HG02588 (cell line): ENCODE data around the gene THRA.

Experiments used
- ATAC-seq: cut with Tn5 transposase; IDR thresholded peaks from one replicate; pipeline ENCODE4 v1.9.1; 2021; ENCODE audit warnings: mild to moderate bottlenecking, moderate library complexity; ENCODE audit not compliant: unreplicated experiment

THRA gene

DNA sequence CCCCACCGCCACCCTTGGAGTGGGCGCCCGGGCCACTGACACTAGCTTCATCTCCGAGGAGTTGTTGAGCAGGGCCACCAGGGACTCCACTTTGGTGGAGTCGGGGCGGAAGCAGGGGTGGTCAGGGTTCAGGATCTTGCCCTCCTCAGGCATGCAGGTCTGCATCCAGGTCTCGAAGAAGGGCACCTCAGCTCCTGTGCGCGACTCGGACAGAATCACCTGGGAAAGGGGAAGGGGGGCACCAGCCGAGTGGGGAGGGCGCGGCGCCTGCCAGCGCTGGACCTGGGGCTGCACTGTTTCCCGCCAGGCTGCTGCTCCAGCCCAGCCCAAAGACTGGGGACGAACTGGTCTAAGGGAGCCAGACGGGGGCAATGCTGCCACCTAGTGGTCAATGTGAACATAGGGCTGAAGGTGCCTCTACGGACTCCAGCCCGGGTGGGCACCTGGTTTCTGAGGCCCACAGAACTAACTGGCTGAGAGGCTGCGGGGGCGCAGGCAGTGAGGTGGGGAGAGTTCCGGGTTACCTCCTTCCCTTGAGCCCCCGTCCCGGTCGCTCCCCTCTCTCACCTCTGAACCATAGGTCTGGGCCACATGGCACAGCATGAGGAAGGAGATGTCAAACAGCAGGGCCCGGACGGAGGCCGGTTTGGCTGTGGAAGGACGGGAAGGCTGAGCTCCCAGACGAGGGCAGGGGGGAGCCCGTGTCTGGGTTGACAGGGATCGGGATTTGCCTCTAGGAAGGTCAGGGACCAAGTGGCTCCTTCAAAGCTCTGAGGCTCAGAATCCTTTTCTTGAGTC is 35.8 kb upstream of the THRA start:
- no peak for ATAC-seq

DNA sequence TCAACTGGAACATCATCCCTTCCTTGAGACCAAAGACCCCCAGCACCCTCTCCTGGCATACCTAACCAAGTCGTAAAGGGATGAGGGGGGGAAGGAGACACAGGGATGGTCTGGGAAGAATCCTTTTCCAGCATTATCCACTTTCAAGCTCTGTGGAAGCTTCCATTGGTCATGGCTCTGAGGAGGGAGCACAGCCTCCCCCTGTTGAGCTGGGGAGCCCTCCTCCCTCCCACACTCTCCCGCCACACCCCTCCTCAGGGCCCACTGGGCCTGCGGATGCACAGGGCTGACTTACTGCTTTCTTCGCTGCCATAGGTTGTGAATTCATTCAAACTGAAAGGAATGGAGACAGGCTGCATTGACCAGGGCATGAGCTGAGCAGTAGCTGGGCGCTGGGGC is 35.2 kb upstream of the THRA start:
- ATAC-seq, result no peak

DNA sequence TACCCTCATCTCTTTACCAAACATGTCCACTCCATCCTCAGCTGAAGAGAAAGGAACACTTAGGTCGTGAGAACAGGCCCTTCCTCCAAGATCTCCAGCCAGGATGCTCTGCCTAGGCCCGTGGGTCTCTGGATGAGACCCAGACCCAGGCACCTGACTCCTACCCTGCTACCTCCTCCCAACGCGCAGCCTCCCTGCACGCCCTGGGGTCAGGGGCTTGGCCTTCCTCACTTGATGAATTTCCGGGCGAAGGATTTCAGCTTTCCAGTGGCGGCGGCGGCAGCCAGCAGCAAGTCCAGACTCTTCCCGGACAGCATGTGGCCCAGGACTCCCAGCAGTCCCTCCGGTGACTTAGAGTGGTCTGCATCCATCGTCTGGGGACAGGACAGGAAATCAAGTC is 34.2 kb upstream of the THRA start:
- no peak for ATAC-seq

DNA sequence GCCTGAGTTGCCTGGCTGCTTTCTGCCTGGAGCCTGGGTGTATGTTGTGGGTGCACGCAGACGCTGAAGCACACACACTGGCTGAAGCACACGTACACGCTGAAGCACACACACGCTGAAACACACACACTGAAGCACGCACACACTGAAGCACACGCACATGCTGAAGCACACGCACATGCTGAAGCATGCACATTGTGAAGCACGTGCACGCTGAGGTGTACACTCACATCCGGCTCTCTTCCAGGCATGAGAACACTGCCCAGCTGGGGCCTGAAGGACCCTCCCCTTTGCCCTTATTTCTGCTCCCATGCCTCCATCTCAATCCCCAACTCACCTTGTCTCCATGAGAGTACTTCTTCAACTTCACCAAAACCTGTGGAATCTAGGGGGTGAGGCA is 31.1 kb upstream of the THRA start:
- ATAC-seq, result no peak

DNA sequence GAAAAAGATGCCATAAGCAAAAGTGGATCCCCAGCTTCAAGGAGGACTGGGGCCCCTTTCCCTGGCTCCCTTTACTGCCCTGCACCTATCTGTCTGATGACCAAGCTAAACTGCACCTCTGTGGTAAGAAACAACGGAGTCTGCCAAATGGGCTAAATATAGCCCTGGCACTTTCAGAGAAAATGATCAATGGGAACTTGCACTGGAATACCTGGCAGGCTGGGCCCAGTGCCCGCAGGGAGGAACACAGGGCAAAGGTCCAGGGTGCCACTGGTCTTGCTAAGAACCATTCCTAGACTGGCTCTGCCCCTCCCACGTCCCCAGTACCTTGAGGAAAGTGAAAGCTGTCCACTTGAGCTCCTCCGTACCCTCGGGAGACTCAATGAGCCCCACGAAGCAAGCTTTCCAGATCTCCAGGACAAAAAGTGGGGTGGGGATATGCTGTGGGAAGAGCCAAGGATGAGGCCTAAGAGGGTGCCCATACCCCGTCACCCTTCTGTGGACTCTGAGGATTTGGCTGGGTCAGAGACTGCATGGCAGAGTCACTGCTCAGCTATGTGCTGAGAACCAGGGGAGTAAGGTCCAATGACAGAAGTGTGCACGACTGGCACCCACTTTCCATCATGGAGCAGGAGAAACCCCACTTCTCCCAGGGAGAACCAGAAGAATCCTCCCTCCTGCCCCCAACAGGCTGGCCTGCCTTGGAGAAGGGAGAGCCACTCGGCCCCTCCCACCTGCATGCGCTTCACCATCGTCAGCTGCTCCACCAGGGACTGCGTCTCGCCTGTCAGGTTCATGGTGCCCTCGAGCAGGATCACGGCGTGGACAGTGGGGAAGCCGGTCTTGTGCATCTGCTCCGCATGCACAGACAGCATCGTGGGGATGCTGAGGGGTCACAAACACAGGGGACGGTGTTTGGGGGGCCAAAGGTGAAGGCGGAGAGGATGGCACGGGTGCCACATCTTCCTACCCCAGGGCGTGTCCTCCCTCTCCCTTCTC is 30.1 kb upstream of the THRA start:
- ATAC-seq, result no peak

DNA sequence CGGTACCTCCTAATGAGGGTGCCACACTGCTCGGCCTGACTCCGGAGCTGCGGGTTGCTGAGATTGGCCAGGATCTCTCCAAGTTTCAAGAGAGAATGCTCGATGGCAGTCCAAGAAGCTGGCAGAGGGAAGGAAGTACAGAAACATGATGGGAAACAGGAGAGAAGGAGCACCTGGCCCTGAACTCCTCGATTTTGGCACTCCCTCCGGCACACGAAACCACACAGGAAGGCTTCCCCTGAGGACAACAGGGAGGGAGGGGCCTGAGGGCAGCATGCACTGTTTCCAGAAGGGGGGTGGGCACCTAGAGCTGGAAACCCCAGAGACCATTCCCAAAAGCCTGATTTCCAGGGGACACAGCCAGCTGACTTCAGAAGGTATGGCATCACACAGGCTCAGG is 29.4 kb upstream of the THRA start:
- no peak for ATAC-seq

DNA sequence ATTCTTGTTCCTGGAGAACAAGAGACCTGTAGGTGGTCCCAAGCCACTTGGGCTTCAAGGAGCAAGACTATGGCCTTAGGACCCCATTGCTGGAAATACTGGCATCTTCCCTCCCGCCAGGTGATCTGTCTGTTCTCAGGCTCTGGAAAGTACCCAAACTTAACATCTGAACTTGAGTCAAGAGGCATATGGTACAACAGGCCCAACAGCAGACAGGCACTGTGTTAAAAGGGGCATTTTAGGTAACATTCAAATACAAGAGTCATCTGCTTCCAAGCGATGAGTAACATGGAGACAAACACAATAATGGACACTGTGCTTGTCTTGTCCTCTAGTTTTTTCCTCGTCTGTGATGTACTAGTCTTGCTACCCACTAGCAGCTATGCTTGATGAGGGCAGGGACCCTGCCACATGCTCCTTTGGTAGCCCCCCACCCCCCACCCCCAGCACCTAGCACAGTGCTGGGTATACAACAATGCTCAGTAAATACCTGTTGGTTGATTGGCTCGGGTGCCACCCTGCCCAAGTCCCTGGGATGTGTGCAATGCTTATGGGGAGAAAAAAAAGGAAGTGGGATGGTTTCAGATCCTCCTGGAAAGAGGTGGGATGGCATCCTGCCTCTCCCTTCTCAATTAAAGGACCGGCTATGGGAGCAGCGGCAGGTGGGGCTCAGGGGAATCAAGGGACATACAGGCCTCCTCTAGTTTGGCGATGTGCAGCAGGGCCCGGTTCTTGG is 28.2 kb upstream of the THRA start:
- no peak for ATAC-seq

DNA sequence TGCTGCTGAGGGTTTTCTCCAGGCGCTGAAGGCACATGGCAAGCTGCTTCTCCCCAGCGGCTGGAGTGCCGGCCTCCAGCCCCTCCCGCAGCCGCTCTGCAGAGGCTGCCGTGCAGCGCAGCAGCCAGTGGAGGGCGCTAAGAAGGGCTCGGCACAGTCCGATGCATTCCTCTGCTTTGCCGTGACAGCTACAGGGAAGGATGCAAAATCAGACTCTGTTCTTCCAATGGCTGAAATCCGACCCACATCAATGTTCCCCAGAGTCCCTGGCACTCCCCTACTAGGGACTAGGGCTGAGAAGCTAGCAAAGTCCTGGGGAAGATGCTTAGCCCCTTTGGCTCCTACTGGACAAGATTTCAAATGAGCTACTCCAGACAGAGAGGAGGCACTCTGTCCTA is 27.6 kb upstream of the THRA start:
- ATAC-seq, result no peak

DNA sequence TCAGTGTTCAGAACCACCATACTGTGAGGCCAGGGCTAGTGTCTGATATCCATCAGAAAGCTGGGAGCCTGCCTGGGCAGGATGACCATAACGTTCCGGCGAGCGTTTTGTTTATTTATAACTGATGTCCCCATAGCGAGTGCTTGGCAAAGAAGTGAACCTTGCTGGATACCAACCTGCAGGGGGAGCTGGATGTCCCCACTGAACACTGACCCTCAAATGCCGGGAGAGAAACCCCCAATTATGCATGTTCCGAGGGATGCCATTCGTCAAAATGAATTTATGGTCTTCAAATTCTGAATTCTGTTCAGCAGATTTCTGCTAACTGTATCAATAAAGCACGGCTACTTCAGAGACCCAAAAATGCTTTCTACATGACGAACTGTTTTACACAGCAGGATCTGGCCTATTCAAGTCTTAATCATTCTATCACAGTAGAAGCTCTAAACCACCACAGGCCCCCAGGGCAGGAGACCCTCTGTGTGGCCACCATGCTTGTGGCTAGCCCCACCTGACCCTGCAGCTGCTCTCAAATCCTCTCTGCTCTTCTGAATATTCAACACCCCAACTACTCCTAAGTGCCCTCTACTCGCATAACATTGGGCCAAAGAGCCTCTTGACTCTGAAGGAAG is 23.8 kb upstream of the THRA start:
- no peak for ATAC-seq

DNA sequence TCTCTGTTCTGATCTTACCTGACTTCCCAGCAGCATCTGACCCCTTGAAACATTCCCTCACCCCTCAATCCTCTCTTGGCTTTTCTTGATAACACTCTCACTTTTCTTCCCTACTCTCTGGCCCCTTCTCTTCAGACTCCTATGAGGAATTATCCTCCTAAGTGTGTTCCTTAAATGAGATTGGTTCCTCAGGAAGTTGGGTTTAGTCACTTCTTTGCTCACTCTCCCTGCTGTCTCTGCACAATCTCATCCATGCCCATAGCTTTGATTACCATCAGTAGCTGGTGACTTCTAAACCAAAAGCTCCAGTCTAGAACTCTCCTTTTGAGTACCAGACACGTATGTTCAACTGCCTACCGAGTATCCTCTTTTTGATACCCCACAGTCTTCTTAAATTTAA is 21.6 kb upstream of the THRA start:
- no peak for ATAC-seq

DNA sequence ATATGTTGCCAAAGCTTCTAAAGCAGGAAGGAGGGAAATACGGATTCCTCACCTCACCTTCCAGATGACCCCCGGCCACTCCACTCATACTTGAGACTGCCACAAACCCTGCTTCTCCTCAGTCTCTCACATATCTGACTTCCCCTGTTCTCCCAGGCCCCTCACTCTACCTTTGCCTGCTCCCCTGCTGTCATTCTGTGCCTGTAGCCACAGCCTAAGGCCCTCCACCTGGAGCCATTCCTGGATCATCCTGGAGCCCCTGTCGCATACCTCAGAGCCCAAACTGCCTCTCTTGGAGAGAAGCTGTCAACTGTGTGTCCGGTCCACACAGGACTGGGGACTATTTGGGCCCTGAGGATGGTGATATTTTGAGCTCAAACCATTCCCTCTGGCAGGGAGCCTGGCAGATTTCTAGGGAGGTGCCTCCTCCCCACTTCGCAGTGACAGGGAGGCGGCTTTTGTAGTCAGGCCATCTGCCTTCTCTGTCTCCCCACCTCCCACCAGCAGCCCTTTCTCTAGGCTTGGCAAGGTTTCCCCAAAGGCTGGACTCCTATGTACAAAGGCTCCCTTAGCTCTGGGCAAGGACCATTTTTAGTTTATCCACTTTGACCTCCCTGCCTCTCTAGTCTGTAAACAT is 6.3 kb upstream of the THRA start:
- no peak for ATAC-seq

DNA sequence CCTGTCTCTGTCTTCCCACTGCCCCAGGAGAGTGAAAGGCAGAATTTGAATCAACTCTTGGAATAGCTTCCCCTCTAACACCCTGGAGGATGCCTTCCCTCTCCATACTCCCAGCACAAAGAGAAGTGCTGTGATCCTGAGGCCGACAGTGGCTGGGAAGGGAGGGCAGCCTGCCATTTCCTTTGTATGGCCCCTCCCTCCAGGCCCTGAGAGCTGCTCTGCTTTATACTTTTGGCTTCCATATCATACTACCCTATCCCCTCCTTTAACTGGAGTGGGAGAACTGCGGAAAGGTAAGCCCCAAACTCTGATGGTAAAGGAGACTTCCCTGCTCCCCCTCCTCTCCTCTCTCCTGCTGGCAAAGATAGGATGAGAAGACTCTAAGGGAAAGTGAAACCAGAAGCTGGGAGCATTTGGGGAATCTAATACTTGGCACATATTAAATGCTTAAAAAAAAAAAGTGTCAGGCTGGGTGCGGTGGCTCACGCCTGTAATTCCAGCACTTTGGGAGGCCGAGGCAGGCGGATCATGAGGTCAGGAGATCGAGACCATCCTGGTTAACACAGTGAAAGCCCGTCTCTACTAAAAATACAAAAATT is 4.5 kb upstream of the THRA start:
- ATAC-seq, result no peak

DNA sequence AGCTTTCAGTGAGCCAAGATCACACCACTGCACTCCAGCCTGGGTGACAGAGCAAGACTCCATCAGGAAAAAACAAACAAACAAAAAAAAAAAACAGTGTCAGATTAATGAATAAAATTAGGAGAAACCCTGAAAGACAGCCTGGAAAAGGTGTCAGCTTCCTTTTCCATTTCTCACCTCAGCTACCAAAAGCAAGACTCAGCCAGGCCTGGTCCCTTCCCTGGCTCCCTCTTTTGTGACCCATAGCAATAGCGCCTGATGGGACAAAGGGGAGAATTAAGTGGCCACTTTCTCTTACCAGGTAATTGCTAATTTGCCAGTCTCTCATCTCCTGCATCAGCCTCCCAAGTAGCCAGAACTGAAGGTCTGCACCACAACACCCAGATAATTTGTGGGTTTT is 3.9 kb upstream of the THRA start:
- no peak for ATAC-seq

DNA sequence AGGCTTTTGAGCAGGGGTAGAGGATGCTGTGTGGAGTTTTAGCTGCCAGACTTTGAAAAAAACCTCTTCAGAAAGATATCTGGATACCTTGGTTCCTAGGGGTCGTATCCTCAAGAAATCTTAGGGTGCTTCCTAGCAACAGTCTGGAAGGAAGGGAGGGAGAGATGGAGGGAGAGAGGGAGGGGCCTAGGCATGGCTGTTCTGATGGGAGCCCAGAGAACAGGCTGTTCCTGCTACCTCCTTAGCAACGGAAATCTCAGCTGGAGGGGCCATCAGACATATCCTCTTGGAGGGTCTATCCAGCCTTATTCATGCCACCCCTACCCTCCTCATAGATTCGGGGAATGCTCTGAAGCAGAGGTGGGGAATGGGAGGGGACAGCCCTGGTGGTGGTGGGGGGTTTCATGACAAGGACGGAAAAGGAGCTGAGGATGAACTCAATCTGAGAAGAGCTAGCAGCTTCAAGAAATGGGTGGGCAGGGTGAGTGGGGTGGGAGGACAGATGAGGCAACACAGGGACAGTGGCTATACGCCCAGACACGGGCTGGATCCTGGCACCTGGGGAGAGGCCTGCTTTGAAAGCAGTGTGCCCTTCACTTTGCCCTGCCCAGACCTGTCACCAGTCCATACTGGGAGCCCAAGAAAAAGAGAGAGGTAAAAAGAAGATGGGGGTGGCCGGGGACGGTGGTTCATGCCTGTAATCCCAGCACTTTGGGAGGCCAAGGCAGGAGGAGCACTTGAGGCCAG is 2.9 kb upstream of the THRA start:
- no peak for ATAC-seq

DNA sequence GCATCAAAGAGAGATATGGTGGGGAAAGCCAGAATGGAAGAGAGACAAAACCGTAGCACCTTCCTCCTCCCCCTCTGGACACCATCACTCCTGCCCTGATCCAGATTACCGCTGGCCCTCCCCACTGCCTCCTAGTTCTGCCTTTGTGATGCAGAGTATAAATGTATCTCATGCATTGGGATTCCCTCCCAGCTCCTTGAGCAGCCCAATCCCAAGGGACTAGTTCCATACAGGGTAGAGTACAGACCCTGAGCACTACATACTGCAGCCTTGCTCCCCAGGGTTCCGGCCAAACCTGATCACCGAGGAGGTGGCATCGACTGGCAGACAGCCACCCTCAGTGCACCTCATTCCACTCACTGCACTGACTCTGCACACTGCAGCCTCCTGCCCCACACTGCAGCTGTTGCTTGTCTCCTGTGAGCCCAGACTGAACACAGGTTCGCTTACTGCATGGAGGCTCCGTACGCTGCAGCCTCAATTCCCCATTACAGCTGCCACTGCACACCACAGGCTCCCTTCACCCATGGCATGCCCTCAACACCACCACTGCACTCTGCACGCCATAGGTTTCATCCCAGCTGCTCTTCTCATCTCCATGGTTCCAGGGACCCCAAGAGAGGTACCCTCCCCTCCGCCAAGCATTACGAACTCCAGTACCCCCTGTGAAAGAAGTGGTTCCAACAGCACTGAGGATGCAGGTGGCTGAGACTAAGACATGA is 1.7 kb upstream of the THRA start:
- ATAC-seq, result no peak

DNA sequence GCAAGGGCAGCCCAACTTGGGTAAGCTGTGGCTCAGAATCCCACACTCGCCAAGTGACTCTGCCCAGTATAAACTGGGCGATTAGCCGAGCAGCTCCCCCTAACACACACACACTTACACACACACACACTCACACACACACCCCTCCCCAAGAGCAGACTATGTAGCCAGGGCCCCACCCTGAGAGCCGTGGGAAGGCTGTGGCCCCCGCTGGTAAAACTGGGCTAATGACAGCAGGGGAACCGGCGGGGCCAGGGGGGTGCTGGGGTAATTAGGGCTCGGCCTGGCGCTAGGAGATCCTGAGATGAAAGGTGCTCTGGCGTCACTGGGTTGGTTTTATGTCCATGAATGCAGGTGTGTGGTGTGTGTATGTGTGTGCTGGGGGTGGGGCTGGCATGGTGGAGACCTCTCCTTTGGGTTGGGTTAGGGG is 1.1 kb upstream of the THRA start:
- ATAC-seq, result no peak

DNA sequence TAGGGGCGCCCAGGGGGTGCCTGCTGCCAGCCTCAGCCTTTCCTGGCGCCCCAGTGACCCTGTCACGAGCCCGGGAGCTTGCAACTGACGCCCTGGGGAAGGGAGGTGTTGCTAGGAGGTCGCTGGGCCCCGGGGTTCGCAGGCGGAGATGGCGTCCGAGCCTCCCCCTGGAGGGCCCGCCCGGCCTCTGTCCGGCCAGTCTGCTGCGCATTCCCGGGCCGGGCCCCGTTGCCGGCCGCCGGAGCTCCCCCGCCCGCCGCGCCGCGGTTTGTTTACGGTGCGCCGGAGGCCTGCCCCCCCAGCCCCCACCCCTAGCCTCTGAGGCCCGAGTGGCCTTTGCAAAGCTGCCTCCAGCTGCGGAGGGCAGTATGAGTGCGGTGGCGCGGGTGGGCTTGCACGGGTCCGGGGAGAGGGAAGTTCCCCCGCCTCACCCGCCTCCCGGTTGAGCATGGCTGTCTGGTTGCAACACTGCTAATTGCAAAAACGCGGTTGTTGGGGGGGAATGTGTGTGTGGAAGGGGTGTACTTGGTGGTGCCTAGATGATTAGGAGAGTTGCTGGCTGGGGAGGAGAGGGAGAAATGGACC is 514 bp downstream of the THRA start:
- ATAC-seq, result peak; percentile 32

DNA sequence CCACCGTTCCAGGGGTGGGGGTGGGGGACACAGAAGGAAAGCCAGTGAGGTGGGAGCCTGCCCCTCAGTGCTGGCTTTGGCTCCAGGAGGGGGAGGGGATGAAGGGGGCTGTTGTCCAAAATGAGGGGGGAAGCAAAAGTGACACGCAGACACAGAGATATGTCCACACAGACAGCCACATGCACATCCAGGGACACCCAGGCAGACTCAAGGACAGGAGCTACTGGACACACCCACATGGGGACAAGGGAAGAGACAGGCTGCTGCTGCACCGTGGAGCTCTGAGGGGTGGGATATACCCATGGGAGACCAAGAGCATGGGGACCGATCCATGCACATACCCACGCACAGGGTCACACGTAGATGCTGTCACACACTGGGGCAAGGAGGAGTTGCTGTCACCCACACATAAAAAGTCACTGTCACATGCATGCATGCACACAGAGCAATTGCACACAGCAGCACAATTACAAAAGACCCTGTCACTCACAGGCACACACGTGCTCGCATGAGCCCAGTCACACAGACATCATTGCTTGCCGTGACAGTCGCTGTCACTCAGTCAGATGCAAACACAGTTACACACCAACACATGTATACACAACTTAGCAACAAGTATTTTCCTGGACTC is 1.3 kb downstream of the THRA start:
- ATAC-seq, result no peak
